Measurements from ENCODE around the gene PNKP.
"Not testable (repeated sequence)": the region's sequence is repeated elsewhere in the genome, so short reads cannot be mapped to it uniquely, and the experiment has no call there.

Gene PNKP

DNA sequence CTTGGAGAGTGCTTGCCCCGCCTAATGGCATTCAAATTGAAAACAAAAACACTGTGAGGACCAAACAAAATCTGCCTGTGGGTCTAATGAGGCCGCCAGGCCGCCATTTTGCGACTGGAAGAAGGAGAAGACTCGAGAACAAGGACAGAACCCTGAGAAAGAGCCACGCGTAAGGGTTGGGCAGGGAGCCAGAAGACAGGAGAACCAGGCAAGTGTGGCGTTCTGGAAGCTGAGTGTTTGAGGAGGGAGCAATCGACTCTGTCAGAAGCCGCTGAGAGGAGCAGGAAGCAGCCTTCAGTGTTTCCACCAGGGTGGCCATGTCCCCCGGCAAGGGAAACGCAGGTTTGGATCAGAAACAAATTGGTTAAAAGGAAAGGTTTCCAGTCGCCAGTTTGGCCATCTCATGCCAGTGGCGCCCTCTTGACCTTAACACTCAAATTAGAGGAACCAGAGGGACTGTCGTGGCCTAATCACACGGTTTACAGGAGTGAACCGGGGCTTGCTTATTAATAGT, 26.6 kb downstream of the PNKP start:
- no peak for DNase-seq

- no peak for DNase-seq
Observed at GRCh38 chr19:49840321-49840720, 27.1 kb downstream of the PNKP start.

DNA sequence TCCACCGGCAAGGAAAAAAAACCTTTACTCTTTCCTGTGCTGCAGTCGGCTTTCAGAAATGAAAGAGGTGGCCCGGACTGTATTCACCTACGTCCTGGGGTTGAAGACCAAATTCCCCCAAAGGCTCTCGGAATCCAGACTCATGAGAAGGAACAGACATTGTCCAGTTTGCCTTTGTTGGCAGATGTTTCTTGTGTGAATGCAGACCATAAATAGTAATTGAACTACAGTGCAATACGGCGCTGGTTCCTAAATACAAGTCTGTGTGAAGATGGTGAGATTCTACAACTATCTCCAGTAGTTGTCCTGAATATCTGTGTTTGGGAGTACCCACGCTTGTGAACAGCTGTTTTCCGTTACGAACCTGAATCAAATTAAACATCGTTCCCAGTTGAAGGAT, 27.7 kb downstream of the PNKP start:
- no peak for DNase-seq

GRCh38 chr19:49838885-49839588, 28.3 kb downstream of the PNKP start:
- DNase-seq, result no peak

- no peak for DNase-seq
Observed at GRCh38 chr19:49837425-49837824, 30.0 kb downstream of the PNKP start.

- DNase-seq, result no peak
Observed at GRCh38 chr19:49837009-49837310, 30.4 kb downstream of the PNKP start.

GRCh38 chr19:49836176-49837008, 31.0 kb downstream of the PNKP start:
- no peak for DNase-seq

- DNase-seq, result no peak
Observed at GRCh38 chr19:49835562-49835961, 31.8 kb downstream of the PNKP start.

DNA sequence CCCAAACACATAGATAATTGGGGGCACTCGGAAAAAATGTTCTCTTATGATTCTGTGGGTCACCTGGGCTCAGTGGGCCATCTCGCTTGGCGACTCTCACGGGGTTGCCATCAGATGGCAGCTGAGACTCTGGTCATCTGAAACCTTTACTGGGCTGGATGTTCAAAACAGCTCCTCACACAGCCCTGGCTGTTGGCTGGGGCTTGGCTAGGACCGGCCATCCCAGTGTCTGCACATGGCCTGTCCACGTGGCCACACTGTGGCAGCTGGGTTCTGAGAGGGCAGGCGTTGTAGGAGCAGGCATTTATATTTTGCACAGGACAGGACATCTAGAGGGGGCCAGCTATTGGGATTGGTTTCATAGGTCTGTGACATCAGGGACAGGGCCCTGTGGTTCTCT, 33.8 kb downstream of the PNKP start:
- no peak for DNase-seq

DNA sequence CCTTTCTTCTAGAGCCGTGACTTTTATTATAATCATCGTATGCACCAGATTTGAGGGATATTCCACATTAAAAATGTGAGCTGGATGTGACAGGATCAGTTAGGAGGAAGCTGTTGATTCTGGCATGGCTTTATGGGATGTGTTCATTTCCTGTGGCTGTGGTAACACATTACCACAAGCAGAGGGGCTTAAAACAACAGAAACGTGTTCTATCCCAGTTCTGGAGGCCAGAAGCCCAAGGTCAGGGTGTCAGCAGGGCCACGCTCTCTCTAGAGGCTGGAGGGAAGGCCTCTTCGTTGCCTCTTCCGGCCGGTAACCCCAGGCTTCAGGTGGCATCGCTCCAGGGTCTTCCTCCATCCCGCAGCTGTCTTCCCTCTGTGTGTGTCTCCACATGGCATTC, 34.8 kb downstream of the PNKP start:
- DNase-seq, result no peak

GRCh38 chr19:49831592-49831991, 35.8 kb downstream of the PNKP start:
- no peak for DNase-seq

GRCh38 chr19:49830766-49831165, 36.6 kb downstream of the PNKP start:
- no peak for DNase-seq

DNA sequence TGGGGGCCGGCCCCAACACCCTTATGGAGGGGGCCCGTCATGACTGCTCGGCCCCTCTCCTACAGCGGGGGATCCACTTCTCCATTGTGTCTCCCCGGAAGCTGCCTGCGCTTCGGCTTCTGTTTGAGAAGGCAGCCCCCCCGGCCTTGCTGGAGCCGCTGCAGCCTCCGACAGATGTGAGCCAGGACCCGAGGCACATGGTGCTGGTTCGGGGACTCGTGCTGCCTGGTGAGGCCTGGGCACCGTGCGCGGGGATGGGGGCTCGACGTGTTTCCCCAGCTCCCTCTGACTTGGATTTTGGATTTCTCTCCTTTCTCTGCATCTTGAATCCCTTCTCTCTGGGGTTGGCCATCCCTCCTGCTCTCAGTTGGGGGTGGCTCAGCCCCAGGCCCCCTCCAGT, 37.7 kb downstream of the PNKP start:
- no peak for DNase-seq

- no peak for DNase-seq
Observed at GRCh38 chr19:49829200-49829599, 38.2 kb downstream of the PNKP start.

- no peak for DNase-seq
Observed at GRCh38 chr19:49827034-49827433, 40.3 kb downstream of the PNKP start.

GRCh38 chr19:49824662-49825061, 42.7 kb downstream of the PNKP start:
- DNase-seq, result no peak

DNA sequence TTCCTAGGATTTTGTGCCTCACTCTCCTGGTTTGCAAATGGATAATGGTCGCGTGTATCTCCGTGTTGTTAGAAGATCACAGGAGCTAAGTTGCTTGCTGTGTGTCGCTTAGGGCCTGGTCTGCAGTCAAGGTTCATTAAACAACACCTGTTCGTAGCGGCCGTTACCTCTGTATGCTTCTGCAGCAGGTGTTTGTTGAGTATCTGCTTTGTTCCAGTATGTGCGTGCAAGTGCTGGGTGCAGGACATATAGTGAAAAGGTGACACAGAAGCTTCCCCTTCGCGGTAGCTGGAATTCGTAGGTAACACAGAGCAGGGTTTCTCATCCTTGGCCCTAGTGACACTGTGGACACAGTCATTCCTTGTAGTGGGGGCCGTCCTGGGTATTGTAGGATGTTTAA, 43.9 kb downstream of the PNKP start:
- DNase-seq, result no peak

- no peak for DNase-seq
Observed at GRCh38 chr19:49820125-49820524, 47.3 kb downstream of the PNKP start.

GRCh38 chr19:49819452-49820115, 47.8 kb downstream of the PNKP start:
- not testable (repeated sequence) for DNase-seq

GRCh38 chr19:49818649-49819370, 48.6 kb downstream of the PNKP start:
- no peak for DNase-seq

GRCh38 chr19:49817964-49818648, 49.3 kb downstream of the PNKP start, which contains the start of gene MED25:
Gene MED25 (plus strand): TSS chr19:49818289. CDS start chr19:49818342, 53 bp downstream.
- peak; percentile 67 for DNase-seq

GRCh38 chr19:49816590-49816989, 50.8 kb downstream of the PNKP start:
- no peak for DNase-seq

All from NCI-H446 treated with DMSO at 0.1 percent for 48 hours (cell line).